Neural crest cell (in vitro differentiated cells): Measurements from ENCODE around the gene EXOSC7. TPM values are rescaled to one million over a fixed set of nuclear protein-coding genes. Genes with fewer than 3 reads are reported as not detected.
"Not testable (repeated sequence)": the region's sequence is repeated elsewhere in the genome, so short reads cannot be mapped to it uniquely, and the experiment has no call there.

Experiments
- DNase-seq: peaks from one replicate; pipeline ENCODE4 v3.0.0; 2021; ENCODE audit warnings: low read depth, mixed read lengths, low spot score
- H3K27ac Mint-ChIP-seq: one replicate; pipeline ENCODE4 v1.8.0; 2021; ENCODE audit warnings: mild to moderate bottlenecking, mixed read lengths; ENCODE audit not compliant: unreplicated experiment
- H3K27me3 Mint-ChIP-seq: 2 replicates; pipeline ENCODE4 v1.8.0; 2021; ENCODE audit warnings: low read depth, mild to moderate bottlenecking, mixed read lengths
- H3K36me3 Mint-ChIP-seq: 2 replicates; pipeline ENCODE4 v1.8.0; 2021; ENCODE audit warnings: low read depth, mild to moderate bottlenecking, mixed read lengths
- H3K4me1 Mint-ChIP-seq: 2 replicates; pipeline ENCODE4 v1.8.0; 2021; ENCODE audit warnings: mixed read lengths
- H3K4me3 Mint-ChIP-seq: one replicate; pipeline ENCODE4 v1.8.0; 2021; ENCODE audit warnings: mild to moderate bottlenecking, mixed read lengths
- H3K9me3 Mint-ChIP-seq: 2 replicates; pipeline ENCODE4 v1.8.0; 2021; ENCODE audit warnings: mixed read lengths
- total RNA-seq: library from RNA; stranded (reverse); gene quantifications from 2 replicates; pipeline ENCODE4 v1.2.1, GENCODE V29; 2021
- TF ChIP-seq, protein P1 (sequence below): fragments of 200-600 bp; sonication (generic); conservative IDR thresholded peaks from 2 replicates; pipeline ENCODE4 v1.5.0; 2021; ENCODE audit warnings: antibody characterized with exemption, mild to moderate bottlenecking

The EXOSC7 gene
- total RNA-seq, 1 donor from 2014 or later: 50.7 TPM

- TF ChIP-seq, protein P1, sequence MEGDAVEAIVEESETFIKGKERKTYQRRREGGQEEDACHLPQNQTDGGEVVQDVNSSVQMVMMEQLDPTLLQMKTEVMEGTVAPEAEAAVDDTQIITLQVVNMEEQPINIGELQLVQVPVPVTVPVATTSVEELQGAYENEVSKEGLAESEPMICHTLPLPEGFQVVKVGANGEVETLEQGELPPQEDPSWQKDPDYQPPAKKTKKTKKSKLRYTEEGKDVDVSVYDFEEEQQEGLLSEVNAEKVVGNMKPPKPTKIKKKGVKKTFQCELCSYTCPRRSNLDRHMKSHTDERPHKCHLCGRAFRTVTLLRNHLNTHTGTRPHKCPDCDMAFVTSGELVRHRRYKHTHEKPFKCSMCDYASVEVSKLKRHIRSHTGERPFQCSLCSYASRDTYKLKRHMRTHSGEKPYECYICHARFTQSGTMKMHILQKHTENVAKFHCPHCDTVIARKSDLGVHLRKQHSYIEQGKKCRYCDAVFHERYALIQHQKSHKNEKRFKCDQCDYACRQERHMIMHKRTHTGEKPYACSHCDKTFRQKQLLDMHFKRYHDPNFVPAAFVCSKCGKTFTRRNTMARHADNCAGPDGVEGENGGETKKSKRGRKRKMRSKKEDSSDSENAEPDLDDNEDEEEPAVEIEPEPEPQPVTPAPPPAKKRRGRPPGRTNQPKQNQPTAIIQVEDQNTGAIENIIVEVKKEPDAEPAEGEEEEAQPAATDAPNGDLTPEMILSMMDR: no peak
- Mint-ChIP-seq H3K27me3 (no peaks in the 10 kb centered on the region), H3K4me1 (peaks cover 8% of the 10 kb centered on the region), H3K9me3 (no peaks in the 10 kb centered on the region), H3K27ac (no peak overlapping the region), H3K4me3 (no peak overlapping the region), H3K36me3 (no peaks in the 10 kb centered on the region)
- DNase-seq: no peak
Measured at GRCh38 chr3:44948239-44948638, 27.8 kb upstream of the EXOSC7 start.

DNA sequence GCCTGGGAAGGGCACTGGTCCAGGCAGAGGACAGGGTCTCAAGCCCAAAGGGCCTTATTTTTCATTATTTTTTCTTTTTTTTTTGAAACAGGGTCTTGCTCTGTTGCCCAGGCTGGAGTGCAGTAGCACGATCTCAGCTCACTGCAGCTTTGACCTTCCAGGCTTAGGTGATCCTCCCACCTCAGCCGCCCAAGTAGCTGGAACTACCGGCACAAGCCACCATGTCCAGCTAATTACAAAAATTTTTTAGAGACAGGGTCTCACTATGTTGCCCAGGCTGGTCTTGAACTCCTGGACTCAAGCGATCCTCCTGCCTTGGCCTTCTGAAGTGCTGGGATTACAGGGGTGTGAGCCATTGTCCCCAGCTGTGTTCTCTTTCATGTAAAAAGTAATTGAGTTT, 26.3 kb upstream of the EXOSC7 start:
- DNase-seq, H3K9me3 Mint-ChIP-seq, H3K36me3 Mint-ChIP-seq, H3K4me3 Mint-ChIP-seq, H3K27ac Mint-ChIP-seq, H3K27me3 Mint-ChIP-seq, H3K4me1 Mint-ChIP-seq: not testable (repeated sequence)

DNA sequence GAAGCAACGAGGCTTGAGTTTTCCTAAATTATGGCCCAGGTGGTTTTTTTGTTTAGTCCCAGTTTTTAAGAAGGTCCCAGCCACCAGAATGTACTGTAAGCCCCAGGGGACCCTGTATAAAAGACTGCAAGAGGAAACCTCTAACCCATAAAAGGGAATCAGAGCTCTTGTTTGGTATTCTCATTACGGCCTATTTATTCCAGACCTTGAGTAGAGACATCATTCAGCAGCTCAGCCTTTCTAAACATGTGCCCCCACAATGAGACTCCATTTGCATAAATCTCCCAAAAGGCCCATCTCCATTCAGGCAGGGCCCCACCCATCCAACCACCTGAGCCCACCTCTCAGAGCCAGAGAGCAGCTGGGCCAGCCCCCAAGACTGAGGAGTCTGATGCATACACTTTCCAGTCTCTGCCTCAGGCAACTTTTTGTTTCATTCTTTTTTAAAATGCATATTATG, 25.7 kb upstream of the EXOSC7 start:
- Mint-ChIP-seq H3K27me3 (no peaks in the 10 kb centered on the region), H3K27ac (no peak overlapping the region)
- TF ChIP-seq, protein P1: no peak

DNA sequence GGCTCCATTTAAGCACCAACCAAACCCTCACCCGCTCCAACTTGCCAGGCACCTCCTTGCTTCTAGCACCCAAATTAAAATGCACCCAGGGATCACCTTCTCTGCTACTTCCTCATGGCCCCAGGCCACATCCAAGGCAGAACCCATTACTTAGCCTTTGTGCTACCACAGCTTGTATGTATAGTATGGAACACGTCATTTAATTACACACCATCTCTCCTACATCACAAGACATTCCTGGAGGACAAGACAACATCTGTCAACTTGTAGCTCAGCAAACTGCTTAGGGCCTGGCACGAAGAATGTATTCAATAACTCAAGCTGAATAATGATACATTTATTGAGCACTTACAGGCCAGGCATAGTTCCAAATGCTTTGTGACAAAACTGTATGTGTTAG, 23.4 kb upstream of the EXOSC7 start:
- no peak for DNase-seq
- Mint-ChIP-seq H3K27ac (no peak overlapping the region), H3K4me3 (no peak overlapping the region), H3K27me3 (no peaks in the 10 kb centered on the region), H3K4me1 (peaks cover 8% of the 10 kb centered on the region), H3K9me3 (no peaks in the 10 kb centered on the region), H3K36me3 (no peaks in the 10 kb centered on the region)
- TF ChIP-seq, protein P1: no peak

More for the DNA sequence above, 25.7 kb upstream of the EXOSC7 start:
- H3K4me1 Mint-ChIP-seq: peaks cover 8% of the 10 kb centered on the region
- no peak for DNase-seq
- H3K4me3 Mint-ChIP-seq: no peak overlapping the region
- no peaks in the 10 kb centered on the region for H3K36me3 Mint-ChIP-seq
- H3K9me3 Mint-ChIP-seq: no peaks in the 10 kb centered on the region

- no peaks in the 10 kb centered on the region for H3K27me3 Mint-ChIP-seq
- H3K9me3 Mint-ChIP-seq: no peaks in the 10 kb centered on the region
- H3K36me3 Mint-ChIP-seq: no peaks in the 10 kb centered on the region
- TF ChIP-seq, protein P1: no peak
- peaks cover 8% of the 10 kb centered on the region for H3K4me1 Mint-ChIP-seq
- no peak for DNase-seq
- no peak overlapping the region for H3K27ac Mint-ChIP-seq
- no peak overlapping the region for H3K4me3 Mint-ChIP-seq
Measured at GRCh38 chr3:44954304-44954703, 21.7 kb upstream of the EXOSC7 start.

DNA sequence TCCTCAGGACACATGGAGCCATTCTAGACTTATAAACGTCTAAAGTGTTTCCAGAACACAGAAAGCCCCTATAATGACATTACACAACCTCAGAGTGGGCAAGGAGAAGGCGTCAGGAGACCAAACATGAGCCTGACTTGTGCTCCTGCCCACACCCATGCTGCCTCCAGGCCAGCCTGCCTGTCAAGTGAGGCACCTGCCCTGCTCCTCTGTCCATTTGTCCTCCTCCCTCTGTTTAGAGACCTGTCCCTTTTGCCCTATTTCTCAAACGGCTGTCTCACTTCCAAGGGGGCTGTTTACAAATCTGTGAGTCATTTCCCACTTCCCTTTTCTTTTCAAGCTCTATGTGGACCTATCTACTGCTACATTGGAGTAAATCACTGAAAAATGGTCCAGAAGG, 21.1 kb upstream of the EXOSC7 start:
- Mint-ChIP-seq H3K9me3 (no peaks in the 10 kb centered on the region), H3K27ac (no peak overlapping the region), H3K4me1 (peaks cover 8% of the 10 kb centered on the region), H3K36me3 (no peaks in the 10 kb centered on the region), H3K4me3 (no peak overlapping the region), H3K27me3 (no peaks in the 10 kb centered on the region)
- no peak for DNase-seq
- TF ChIP-seq, protein P1: no peak
